Fibroblast of skin of scalp (primary cell): ENCODE results near the gene GOSR1.
"Not testable (repeated sequence)": the region's sequence is repeated elsewhere in the genome, so short reads cannot be mapped to it uniquely, and the experiment has no call there.

Experiments used
- DNase-seq: peaks from one replicate; pipeline ENCODE4 v3.0.0-alpha.2; 2013

GOSR1 gene

DNA sequence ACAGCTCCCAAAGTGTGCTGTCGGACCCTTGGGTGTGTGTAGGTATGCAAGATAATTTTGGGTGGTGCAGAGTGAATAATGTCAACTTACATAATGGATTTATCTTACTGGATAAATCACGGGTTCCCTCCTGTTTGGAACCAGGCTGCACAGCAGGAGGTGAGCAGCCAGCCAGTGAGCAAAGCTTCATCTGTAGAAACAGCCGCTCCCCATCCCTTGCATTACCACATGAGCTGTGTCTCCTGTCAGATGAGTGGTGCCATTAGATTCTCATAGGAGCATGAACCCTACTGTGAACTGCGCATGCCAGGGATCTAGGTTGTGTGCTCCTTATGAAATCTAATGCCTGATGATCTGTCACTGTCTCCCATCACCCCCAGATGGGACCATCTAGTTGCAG, 72.0 kb downstream of the GOSR1 start:
- DNase-seq, result not testable (repeated sequence)

DNA sequence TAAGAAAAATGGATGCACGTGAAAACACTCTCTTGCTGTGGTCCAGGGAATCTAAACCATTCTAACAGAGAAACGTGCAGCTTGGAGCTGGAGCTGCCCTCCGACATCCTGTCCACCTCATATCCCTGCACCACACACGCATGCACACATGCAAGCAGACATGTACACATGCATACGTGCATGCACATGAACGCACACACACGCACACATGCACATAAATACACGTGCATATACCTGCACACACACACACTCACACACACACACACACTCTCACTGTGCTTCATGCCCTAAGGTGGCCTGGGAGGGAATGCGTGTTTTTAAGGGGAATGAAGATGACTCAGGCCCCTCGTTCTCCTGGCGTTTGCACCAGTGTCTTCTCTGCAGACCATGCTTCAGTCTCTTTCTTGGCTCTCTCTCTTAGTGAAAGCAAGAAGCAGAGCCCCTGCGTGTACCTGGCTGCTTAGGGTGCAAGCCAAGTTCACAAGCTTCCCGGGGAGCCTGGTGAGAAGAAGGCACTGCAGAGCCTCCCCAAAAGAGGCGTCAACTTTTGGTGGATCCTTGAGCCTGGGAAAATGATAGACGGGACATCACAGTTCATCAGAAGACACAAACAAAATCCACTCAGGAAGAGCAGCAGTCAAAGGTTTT, 72.8 kb downstream of the GOSR1 start:
- no peak for DNase-seq

DNA sequence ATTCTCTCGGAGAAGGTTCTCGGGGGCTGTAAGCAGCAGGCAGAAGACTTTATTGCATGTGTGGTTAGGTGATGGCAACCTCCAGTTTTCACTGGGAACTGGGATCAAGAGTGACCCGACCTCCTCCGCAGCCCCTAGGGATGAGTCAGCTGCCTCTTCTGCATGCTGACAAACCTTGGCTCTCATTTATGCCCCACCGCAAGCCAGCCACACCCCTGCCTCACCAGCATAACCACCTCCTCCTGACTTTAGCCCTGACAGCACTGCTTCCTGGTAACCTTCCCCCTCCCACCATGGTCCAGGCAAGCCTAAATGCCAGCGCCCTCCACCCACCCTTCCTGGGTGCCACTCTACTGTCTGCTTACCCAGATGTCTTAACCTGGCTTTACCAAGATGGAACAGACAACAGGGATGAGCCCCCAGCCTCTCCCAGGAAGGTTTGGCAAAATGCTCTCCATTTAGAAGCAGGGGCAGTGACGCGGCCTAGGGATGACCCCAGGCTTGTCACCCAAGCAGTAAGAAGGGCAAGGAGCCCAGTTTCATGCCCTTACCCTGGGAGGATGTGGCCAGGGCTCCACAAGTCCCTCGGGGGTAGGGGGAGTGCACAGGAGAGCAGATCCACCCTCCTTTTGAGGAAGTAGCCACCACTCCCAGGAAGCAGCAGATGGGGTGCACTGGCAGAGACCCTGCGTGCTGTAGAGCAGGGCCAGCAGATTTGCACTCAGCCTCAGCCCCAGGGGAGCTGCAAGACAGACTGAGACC, 73.5 kb downstream of the GOSR1 start:
- no peak for DNase-seq

DNA sequence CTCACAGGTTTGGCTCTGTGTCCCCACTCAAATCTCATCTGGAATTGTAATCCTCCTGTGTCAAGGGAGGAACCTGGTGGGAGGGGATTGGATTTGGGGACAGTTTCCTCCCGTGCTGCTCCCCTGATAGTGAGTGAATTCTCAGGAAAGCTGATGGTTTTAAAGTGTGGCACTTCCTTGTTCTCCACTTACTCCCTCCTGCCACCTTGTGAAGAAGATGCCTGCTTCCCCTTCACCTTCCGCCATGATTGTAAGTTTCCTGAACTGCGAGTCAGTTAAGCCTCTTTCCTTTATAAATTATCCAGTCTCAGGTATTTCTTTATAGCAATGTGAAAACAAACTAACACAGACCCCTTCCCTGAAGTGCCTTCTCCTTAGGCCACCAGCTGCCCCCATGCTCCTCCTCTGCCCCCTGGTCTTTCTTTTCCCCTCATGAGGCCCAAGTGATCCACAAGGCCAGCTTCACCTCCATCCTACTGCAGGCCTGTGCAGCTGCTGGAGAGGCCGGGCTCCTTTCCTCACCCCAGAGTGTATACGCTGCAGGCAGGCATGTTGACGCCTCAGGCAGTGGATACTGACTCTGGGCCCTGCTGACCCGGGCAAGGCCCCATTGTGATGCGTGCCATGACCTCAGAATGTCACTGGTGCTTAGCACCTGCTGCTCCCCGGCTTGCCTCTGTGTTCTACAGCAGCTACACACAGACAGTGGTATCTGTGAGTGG, 74.2 kb downstream of the GOSR1 start:
- not testable (repeated sequence) for DNase-seq

DNA sequence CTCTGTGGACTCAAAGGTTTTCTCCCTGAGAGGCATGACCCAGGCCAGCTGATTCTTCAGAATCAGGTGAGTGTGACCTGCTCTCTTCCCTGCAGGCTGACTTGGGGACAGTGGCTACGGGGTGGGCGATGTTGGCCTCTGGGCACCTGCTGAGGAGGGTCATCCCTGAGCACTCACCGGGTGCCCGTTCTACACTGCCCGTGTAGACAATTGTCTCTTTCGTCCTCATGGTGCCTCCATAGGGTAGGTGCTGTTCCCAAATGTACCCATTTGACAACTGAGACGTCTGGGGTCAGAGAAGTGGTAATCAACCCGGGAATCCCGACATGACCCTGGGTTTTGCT, 74.8 kb downstream of the GOSR1 start:
- no peak for DNase-seq

DNA sequence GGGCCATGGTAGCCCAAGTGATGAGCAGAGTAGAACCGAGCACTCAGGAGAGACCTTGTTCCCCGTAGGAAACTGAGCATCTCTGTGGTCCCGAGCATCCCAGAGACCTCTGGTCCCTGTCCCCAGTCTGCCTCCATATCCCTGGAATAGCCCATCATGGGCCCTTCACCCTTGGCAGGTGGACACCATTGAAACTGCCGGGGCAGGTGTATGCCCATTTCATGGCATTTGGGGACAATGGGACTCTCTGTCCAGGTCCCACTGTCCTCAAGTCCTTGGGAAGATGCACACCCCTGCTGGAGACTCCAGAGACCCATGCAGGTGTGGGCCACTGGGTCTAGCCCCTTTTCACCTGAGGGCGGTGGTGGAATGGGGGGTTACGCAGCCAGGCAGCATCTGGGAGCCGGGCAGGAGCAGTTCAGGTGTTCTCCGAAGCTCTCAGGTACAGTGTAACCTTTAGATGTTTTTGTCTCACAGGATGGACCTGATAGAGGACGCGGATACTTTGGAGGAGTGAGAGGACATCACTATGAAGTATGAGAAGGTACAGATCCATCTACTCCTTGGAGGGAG, 75.9 kb downstream of the GOSR1 start:
- no peak for DNase-seq

DNA sequence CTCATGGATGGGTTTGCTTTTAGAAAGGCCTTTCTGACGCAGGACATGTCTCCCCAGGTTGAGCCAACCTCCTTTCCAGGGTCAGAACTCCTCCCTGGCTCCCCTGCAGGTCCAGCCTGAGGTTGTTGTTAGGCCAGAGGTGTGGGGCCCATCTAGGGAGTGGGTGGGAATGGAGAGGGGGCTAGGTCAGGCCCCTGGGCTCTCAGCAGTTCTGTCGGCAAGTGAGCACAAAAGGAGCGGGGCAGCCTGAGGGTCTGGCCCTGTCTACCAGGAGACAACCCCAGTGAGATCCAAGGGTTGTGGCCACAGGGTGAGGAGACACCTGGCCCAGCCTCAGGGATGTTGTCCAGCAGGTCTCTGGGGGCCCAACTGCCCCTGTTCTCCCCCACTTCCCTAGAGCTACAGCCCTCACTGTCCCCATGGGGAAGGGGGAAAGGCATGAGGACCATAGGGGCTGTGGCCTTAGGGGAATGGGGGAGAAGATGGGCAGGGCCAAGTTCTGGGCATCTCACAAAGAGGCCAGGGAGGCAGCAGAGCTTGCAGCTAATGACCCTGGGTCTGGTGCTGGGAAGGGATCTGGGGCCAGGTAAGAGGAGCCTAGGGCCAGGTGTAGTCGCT, 76.7 kb downstream of the GOSR1 start:
- DNase-seq, result not testable (repeated sequence)

DNA sequence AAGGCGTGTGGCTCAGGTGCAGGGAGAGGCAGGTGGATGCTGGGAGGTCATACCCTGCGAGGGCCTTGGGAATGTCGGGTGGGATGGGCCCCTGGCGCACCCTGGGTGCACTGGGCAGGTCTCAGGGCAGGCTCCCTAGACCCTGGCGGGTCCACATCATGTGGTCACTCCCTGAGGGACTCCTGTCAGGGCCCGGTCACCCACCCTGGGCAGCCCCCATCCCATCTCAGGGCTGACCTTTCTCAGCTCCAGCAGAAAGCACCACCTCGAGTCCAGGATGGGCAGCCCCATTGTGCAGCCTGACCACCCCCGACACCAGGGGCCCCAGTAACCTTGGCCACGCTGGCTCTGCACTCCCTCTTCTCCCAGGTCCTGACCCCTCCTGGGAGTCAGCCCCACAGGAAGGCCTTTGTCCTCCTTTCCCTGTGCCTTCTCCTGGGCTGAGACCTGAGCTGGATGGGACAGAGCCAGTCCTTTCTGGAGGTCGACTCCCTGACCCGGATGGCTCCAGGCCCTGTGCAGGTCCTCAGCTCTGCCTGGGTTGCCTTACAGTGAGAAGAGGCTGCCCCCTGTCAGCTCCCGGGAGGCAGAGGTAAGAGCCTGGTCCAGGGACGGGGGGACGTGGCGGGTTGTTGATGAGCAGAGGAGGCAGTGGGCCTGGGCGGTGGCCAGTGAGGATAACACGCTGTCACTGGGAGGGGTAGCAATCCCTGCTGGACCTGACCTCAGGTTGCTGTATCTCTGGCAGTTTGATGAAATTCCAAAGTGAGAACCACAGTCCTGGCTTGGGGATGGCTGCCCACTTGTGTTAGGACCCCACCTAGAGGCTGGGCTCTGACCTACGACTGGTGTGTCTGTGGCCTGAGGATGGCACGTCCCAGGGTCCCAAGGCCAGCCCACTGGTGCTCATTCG, 77.9 kb downstream of the GOSR1 start:
- peak; percentile 60 for DNase-seq

DNA sequence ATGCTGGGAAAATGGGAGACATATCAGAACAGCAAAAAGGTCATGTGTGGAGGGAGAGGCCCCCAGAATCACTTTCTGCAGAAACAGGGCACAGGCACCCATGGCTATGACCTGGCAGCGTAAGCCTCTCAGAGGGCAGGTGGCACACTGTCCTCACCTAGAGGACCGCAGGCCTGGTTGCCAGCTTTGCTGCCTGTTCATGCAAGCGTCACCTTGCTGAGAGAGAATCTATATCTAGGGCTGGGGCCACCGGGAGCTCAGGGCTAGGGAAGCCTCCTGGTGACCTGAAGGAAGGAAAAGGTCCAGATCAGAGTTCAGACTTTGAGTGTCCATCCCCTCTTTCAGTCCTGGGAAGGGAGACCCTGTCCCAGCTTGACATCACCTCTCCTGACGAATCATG, 78.7 kb downstream of the GOSR1 start:
- no peak for DNase-seq

DNA sequence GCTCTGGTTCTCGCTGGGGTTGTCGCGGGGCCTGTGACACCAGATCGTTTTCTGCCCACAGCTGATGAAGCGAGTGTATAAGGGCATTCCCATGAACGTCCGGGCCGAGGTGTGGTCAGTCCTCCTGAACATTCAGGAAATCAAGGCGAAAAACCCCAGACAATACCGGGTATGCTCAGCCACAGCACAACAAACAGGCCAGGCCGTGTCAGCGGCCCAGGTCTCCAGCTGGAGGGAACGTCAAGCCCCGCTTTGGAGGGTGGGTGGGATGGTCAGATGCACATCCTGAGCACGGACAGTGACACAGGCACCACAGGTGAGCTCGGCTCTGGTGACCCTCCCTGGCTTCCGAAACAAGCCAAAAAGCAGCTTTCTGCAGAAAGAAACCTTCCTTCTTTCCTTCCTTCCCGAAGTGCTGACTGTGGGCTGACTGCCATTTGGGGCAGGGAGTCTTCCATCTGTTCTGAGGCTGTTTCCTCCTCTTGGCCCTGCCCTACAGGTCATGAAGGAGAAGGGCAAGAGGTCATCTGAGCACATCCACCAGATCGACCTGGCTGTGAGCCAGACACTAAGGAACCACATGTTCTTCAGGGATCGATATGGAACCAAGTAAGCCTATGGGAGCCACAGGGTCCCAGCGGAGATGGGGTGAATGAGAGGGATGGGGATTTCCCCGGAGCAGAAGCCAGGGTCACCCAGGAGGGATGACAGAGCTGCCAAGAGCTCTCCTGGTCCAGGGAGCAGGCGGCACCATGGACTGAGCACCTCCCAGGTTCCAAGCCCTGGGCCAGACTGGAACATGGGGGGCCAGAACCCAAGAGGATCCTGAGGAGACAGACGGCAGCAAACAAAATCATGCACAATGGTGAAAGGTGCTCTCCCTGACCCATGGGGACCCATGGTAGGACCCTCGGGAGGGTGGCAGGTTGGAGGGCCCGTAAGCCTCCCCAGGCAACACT, 79.4 kb downstream of the GOSR1 start:
- no peak for DNase-seq

DNA sequence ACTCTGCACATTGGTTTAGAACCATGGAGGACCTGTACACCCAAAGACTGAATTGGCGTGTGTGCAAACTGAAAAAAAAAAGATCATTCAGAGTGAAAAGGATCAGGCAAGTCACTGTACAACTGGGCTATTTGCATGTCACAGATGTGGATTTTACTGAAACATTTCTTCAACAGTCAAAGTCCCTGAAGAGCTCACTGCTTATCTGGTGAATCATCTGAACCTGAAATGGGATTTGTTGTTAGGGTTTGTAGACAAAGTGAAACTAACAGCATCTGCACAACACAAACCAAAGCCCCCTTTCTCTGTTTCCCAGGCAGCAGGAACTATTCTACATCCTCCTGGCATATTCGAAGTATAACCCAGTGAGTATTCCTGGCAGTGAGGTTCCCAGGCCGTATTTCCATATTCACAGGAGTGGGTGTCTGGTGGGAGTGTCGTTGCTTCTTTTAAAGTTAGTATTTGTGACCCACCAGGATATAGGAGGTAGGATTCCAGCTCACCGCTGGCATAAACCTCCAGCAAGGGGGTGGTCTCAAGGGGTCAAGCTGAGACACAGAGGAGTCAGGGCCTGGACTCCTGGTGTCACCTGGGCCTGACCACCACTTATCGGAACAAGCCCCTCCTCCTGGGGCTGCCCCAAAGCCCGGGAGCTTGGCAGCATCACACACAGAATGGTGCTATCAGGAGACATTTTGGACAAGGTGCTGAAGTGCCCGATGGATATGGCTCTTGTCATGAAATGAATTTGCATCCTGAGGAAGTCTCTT, 80.9 kb downstream of the GOSR1 start:
- peak; percentile 7 for DNase-seq

DNA sequence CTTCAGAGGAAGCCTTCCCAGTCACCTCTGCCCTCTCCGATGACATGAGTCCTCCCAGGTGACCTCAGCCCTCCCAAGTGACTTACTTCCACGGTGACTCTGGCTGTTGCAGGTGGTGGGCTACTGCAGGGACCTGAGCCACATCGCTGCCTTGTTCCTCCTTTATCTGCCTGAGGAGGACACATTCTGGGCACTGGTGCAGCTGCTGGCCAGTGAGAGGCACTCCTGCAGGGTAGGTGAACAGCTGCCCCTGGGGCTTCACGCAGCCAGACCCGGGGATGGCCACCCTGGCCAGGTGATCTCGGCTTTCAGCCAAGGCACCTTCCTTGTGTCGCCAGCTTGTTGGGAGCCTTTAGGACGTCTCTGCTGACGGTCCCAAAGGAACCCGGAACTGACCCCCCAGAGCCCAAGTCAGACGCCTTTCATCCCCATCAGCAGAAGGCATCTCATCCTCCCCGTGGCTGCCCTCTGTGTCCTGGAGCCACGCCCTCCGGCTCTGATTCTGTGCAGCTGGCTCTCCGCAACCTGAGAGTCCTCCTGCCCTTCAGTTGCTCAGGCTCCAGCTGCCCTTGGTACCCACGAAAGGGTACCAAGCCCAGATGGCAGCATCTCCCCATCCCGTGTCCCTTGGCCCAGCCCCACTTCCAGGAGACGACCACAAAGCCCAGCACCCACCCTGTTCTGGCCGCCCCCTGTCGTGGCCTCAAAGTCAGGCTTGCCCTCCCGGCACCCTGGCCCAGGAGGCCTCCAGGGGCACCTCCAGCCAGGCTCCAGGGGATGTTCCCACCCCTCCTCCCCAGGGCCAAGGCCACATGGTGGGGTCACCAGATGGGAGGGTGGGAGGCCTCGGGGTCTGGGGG, 81.7 kb downstream of the GOSR1 start:
- DNase-seq, result no peak

DNA sequence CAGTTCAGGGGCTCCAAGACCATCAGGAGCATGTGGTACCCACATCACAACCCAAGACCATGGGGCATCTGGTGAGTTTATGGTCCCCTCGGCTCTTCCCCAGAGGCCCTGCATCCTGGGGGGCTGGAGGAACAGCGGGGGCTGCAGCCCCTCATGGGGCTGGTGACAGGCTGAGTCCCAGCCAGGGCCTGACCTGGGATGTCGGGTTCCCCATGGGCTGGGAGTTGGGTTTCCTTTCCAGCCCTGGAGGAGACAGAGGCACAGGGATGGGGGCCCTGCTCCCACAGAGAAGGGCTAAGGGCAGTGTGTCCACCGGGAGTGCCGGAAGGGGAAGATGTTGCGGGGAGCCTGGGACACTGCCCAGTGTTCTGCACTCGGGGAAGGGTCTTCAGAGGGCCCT, 82.4 kb downstream of the GOSR1 start:
- DNase-seq, result no peak

DNA sequence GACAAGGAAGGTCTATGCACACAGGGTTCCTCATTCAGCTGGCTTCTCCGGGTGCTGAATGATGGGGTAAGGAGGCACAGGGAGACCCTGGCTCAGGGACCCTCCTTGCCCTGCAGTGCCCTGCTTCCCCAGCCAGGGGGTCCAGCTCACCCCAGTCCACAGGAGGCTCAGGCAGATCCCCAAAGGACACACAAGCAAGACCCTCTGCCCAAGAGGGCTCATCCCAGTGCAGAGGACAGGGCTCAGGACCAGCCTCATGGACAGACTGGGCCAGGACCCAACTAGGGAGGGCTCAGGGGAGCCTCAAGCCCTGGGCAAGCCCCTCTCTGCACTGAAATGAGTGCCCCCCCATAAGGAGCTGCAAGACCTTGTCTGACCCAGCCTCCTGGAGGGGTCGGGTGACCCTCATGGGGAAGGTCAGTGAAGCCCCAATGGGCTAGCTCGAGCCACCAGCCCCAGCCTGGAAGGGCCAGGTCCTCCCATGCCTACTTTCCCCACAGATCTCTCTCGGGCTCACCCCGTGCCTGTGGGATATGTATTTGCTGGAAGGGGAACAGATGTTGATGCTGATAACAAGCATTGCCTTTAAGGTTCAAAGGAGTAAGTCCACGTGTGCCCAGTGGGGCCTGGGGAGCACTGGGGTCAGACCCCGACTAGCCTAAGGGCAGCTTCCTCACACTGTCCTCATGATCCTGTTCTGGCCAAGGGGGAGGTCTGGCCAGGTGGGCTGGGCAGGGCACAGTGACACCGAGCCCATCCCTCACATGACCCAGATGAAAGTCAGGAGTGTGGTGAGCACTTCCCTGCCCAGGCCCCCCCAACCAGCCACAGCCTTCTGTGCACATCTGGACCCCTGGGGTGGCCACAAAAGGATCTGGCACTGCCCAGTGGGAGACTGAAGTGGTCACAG, 83.2 kb downstream of the GOSR1 start:
- not testable (repeated sequence) for DNase-seq

DNA sequence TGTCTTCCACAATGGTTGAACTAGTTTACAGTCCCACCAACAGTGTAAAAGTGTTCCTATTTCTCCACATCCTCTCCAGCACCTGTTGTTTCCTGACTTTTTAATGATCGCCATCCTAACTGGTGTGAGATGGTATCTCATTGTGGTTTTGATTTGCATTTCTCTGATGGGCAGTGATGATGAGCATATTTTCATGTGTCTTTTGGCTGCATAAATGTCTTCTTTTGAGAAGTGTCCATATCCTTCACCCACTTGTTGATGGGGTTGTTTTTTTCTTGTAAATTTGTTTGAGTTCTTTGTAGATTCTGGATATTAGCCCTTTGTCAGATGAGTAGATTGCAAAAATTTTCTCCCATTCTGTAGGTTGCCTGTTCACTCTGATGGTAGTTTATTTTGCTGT, 84.6 kb downstream of the GOSR1 start:
- DNase-seq, result not testable (repeated sequence)

DNA sequence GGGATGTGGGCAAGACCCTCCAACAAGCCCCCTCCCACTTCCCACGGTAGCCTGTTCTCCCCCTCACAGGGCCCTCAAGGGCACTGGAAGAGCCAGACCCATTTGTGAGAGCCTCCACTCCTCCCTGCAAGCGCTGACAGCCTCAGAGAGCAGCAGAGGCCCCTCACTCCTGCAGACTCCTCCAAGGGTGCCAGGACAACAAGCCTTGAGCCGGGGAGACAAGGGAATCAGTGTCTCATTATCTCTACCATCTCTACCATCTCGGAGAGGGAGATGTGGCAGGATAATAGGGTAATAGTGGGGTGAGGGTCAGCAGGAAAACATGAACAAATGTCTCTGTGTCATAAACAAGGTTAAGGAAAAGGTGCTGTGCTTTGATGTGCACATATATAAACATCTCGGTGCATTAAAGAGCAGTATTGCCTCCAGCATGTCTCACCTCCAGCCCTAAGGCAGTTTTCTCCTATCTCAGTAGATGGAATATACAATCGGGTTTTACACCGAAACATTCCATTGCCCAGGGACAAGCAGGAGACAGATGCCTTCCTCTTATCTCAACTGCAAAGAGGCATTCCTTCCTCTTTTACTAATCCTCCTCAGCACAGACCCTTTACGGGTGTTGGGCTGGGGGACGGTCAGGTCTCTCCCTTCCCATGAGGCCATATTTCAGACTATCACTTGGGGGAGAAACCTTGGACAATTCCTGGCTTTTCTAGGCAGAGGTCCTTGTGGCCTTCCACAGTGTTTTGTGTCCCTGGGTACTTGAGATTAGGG, 86.1 kb downstream of the GOSR1 start:
- DNase-seq, result not testable (repeated sequence)

DNA sequence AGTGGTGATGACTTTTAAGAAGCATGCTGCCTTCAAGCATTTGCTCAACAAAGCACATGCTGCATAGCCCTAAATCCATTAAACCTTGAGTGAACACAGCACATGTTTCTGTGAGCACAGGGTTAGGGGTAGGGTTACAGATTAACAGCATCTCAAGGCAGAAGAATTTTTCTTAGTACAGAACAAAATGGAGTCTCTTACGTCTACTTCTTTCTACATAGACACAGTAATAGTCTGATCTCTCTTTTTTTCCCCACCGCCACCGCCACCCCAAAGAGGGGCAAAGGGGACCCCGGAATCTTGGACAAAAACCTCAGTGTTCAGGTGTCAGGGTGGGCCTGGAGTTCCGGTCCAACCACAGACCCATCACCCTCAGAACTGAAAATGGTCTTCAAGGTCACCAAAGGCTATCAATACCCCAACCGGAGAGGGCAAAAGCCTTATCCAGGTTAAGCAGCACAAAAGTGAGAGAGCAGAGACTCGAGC, 86.7 kb downstream of the GOSR1 start:
- DNase-seq, result not testable (repeated sequence)
